ENCODE results near the gene TTC19. TPM values are rescaled to one million over a fixed set of nuclear protein-coding genes. Genes with fewer than 3 reads are reported as not detected.

The TTC19 gene
- total RNA-seq, 1 donor from 2014 or later, result 158 TPM

- Histone ChIP-seq H3K27me3 (no peaks in the 10 kb centered on the region), H3K4me1 (no peaks in the 10 kb centered on the region), H3K27ac (no peak overlapping the region), H3K9me3 (no peaks in the 10 kb centered on the region), H3K36me3 (no peaks in the 10 kb centered on the region), H3K4me3 (no peak overlapping the region)
- TF ChIP-seq CTCF (IDR thresholded peaks at IDR 0.05), result no peak
- DNase-seq (ENCODE audit: low spot score in 2 of 2), result no peak
- intact Hi-C loops (cut with DNase I), result no loop called here
These were observed 35.9 kb upstream of the TTC19 start for GRCh38 chr17:15963670-15964110.

GRCh38 chr17:15965528-15965927 lies 34.1 kb upstream of the TTC19 start:
- Histone ChIP-seq H3K36me3 (no peaks in the 10 kb centered on the region), H3K9me3 (no peaks in the 10 kb centered on the region), H3K27ac (no peak overlapping the region), H3K4me1 (no peaks in the 10 kb centered on the region), H3K27me3 (no peaks in the 10 kb centered on the region), H3K4me3 (no peak overlapping the region)
- intact Hi-C loops (cut with DNase I), result no loop called here
- no peak for TF ChIP-seq CTCF (IDR thresholded peaks at IDR 0.05)
- no peak for DNase-seq (ENCODE audit: low spot score in 2 of 2)

GRCh38 chr17:15966183-15966878 lies 33.3 kb upstream of the TTC19 start:
- Histone ChIP-seq H3K36me3 (no peaks in the 10 kb centered on the region), H3K27me3 (no peaks in the 10 kb centered on the region), H3K4me1 (no peaks in the 10 kb centered on the region), H3K27ac (no peak overlapping the region), H3K4me3 (no peak overlapping the region), H3K9me3 (no peaks in the 10 kb centered on the region)
- intact Hi-C loops (cut with DNase I), result no loop called here
- DNase-seq (ENCODE audit: low spot score in 2 of 2), result no peak
- no peak for TF ChIP-seq CTCF (IDR thresholded peaks at IDR 0.05)

GRCh38 chr17:15966879-15967248 lies 32.8 kb upstream of the TTC19 start:
- Histone ChIP-seq H3K4me1 (no peaks in the 10 kb centered on the region), H3K9me3 (no peaks in the 10 kb centered on the region), H3K27me3 (no peaks in the 10 kb centered on the region), H3K4me3 (no peak overlapping the region), H3K36me3 (no peaks in the 10 kb centered on the region), H3K27ac (no peak overlapping the region)
- no peak for DNase-seq (ENCODE audit: low spot score in 2 of 2)
- no peak for TF ChIP-seq CTCF (IDR thresholded peaks at IDR 0.05)
- intact Hi-C loops (cut with DNase I), result no loop called here

- intact Hi-C loops (cut with DNase I), result no loop called here
- H3K27me3 ChIP-seq, result no peaks in the 10 kb centered on the region
- no peaks in the 10 kb centered on the region for H3K9me3 ChIP-seq
- H3K27ac ChIP-seq, result no peak overlapping the region
- no peaks in the 10 kb centered on the region for H3K4me1 ChIP-seq
- TF ChIP-seq CTCF (IDR thresholded peaks at IDR 0.05), result no peak
- no peaks in the 10 kb centered on the region for H3K36me3 ChIP-seq
- DNase-seq (ENCODE audit: low spot score in 2 of 2), result no peak
- H3K4me3 ChIP-seq, result no peak overlapping the region
These were observed 31.8 kb upstream of the TTC19 start for GRCh38 chr17:15967706-15968399.
